Stimulated activated CD8-positive, alpha-beta memory T cell treated with anti-CD3 and anti-CD28 coated beads, Interleukin-12 subunit alpha, Interleukin-12 subunit beta, amount 100 ng/mL, for 4 hours (primary cell): Measurements from ENCODE around the gene WDR45.

Source experiments
- DNase-seq: peaks from one replicate; pipeline ENCODE4 v3.0.0-alpha.2; 2020; ENCODE audit warnings: low read depth

The WDR45 gene

DNA sequence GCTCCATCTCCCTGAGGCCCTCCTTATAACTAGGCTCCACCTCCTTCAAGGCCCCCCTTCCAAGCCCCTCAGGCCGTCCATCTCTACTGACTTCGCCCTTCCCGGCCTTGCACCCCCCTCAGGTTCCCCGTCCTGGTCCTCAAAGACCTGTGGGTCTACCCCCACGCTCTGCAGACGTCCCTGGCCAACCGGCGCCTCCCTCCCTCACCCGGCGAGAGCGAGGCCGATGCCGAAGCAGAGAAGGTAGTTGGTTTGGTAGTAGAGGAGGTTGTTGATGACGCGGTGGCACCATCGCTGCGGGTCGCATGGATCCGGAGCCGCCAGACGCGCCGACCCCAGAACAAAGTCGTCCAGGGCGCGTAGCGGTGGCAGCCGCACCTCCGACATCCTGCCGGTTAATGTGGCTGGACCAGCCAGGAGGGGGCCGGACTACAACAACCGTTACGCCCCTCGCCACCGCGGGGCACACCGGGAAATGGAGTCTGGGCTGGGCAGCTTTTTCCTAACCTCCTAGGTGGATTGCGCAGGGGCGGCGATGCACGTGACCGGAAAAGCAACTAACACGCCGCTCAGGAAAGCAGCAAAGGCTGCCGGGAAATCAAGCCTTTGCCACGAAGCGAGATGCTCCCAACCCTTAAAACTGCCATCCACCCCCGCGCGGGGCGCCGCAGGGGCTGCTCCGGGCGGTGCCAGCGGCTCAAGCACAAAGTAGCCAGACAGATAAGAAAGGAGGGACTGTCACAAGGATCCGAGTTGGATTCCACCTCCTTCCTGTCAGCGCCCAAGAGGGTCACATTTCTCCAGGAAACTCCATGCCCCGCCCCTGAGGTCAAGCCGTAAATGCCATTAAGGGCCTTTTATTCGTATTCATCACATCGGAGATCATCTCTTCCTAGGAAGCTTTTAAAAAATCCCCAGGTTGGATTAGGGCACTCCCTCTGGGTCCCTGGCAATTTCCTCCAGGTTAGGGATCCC, 5.8 kb downstream of the WDR45 start, which contains the start of gene PRAF2:
PRAF2 (minus strand) TSS at position 402 of the 975 bp plus-strand sequence; CDS start at position 387, 15 bp downstream.
- peak; percentile 77 for DNase-seq

DNA sequence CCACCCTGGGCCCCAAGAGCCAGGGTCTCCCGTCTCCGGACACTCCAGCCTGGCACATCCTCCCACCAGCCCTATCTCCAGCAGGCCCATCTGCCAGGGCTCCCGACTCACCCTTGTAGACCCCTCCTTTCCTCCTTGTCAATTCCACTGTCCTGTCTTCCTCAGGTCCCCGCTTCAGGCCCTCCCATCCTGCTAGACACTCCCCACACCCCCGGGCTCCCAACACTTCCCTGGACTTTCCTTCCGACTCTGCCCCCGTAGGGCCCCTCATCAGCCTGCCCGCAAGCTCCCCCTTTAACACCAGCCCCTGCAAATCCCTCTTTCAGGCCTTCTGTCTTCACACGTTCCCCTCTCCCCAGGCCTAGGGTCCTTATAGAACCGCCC, 7.0 kb downstream of the WDR45 start:
- no peak for DNase-seq

DNA sequence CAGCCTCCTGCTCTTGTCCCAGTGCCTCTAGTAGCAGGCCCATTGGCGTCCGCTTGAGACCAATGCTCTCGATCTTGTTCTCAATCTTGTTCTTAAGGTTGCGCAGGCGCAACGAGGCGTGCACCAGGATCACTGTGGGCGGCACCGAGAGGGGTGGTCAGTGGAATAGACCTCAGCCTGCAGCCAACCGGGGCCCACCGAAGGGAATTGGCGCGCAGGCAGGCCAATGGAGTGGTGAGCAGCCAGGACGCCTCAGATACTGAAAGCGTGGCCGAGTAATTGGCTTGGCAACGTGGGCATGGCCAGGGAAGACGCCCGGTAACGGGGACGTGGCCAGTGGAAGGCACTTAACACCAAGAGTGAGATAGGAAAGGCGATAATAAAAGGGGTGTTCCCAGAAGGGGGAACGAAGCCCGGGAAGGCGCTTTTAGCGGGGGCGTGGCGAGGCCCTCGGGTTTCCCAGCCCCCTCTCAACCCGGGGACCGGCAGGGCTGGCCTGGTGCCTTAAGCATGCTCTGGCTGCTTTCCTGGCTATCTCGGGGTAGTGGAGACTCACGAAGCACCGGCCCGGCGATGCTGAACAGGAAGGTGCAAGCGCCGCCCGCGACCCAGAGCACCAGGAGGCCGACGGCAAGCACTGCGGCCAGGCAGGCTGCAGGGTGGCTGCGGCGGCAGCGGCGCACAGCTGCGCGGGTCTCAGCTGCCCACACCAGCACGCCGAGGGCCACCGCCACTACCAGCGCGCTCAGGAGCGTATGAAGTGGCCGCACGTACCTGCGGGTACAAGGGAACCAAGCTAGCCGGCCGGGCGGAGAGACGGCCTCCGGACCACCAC, 7.6 kb downstream of the WDR45 start:
- no peak for DNase-seq

DNA sequence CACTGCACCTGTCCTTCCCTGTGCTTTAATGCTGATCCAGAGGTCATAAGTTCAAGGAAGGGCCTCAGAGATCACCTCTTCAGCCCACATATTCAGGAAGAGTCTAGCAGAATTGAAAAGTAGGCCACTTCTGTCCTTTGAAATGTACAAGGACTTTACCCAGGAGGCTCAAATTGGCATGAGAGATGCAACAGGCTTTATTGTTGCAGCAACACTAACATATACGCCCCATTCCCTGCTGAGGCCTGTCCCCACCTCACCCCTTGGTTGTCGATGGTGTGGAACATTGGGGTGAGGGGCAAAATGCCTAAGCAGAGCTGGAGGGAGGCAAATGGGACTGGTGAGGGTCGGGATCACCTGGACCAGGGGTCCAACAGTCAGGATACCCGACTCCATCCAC, 8.7 kb downstream of the WDR45 start:
- DNase-seq = no peak

DNA sequence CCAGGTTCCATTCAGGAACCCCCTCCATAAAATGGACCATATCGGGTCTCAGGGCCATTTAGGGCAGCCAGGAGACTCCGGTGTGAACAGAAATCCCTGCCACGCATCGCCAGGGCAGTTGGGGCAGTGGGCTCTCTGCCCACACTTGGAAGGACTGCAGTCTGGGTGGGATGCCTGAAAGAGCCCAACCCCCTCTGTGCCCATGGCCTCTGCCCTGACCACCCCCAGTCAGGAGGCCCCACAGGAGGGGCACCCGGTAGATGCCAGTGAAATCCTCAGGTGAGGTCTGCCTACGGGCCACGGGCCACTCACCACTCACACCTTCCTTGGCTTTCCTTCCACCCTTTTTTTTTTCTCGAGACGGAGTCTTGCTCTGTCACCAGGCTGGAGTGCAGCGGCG, 10.6 kb downstream of the WDR45 start:
- DNase-seq = no peak

DNA sequence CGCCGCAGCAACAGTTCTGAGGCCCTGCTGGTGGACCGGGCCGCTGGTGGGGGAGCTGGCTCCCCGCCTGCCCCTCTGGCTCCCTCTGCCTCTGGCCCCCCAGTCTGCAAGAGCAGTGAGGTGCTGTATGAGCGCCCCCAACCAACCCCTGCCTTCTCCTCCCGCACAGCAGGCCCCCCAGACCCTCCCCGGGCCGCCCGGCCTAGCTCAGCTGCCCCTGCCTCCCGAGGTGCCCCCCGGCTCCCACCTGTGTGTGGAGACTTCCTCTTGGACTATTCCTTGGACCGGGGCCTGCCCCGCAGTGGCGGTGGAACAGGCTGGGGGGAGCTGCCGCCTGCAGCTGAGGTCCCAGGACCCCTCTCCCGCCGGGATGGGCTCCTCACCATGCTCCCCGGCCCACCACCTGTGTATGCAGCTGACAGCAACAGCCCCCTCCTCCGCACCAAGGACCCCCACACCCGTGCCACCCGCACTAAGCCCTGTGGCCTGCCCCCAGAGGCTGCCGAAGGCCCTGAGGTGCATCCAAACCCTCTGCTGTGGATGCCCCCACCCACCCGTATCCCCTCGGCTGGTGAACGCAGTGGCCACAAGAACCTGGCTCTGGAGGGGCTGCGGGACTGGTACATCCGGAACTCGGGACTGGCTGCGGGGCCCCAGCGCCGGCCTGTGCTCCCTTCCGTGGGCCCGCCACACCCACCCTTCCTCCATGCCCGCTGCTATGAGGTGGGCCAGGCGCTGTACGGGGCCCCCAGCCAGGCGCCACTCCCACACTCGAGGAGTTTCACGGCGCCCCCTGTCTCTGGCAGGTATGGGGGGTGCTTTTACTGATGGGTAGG, 12.2 kb downstream of the WDR45 start:
- DNase-seq = no peak

DNA sequence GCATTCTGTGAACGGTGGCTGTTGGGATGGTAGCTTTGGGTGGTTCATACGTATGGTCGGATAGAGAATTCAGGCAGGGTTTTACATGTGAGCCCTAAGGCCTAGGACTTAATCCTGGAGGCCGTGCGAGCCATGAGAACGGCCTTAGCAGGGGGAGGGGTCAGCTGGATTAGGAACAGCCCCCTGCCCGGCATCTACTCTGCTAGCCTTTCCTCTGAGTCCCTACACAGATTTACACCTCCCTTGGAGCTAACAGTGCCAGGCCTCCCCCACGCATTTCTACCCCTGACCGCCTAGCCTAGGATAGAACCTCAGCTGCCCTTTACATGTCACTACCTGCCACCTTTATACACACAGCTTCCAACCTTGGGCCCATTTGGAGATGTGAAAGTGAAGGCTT, 13.0 kb downstream of the WDR45 start:
- no peak for DNase-seq

DNA sequence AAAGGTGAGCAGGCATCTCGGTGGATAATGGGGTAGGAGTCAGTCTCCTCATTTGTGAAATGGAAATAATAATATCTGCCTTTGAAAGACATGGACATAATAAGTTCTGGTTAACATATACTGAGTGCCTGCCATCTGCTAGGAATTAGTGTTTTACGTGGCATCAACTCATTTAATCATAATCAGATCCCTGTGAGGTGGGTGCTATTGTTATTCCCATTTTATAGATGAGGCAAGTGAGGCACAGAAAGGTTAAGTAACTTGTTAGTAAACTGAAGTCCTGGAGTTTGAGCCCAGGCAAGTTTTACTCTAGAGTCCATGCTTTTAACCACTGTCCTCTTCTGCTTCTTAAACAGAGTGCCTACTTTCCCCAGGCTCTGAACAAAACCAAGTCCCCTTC, 13.4 kb downstream of the WDR45 start:
- DNase-seq = no peak

DNA sequence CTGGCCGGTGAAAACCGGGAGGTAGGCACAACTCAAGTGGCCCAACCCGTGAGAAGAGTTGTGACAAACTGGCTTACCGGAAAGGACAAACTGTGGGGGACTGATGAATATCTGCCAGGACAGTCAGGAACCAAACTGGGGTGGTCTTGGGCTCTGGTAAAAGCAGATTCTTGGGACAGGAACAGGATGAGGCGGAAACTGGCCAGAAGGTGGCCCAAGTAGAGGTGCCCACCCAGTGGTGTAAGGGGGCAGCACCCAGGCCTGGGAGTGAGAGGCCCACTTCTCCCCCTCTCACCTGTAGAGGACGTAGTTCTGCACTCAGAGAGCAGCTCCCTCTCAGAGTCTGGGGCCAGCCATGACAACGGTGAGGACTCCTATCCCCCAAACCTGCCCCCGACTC, 15.0 kb downstream of the WDR45 start:
- no peak for DNase-seq

DNA sequence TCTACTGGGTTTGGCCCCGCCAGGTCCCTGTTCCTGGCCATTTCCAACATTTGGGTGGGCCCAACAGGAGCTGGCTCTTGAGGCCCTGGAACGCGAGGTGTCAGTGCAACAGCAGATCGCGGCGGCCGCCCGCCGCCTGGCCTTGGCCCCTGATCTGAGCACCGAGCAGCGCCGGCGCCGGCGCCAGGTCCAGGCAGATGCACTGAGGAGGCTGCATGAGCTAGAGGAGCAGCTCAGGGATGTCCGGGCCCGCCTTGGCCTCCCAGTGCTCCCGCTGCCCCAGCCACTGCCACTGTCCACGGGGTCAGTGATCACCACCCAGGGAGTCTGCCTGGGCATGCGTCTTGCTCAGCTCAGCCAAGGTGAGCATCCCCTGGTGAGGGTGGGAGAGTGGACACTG, 15.4 kb downstream of the WDR45 start:
- DNase-seq = no peak

DNA sequence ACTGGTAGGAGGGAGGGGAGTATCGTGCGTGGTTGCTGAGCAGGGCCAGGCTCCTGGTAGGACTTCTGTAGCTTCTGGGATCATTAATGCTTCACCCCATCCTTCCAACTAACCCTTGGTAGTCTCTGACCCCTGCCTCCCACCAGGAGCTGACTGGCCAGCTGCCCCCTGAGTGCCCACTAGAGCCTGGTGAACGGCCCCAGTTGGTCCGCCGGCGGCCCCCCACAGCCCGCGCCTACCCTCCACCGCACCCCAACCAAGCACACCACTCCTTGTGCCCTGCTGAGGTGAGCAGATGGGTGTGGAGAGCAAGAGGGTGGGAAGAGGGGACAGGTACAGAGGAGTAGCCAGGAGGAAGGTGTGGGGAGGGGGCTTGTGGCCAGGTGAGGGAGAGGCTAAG, 16.0 kb downstream of the WDR45 start:
- no peak for DNase-seq

DNA sequence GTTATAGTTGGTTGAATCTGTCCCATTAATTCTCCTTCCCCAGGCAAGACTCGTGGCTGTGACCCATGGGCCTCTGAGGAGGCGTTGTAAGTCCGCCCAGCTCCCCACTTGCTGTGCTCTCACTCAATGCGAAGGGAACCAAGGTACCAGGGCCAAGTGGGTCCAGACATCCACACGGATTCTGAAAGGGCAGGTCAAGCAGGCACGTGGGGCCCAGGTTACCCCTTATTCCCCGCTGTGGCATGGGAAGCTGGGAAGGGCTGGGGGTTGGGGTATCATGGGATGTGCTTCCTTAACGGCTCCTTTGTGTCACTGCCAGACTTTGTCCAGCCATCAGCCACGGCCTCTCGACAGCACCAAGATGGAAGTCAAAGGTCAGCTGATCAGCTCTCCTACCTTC, 17.8 kb downstream of the WDR45 start:
- no peak for DNase-seq

DNA sequence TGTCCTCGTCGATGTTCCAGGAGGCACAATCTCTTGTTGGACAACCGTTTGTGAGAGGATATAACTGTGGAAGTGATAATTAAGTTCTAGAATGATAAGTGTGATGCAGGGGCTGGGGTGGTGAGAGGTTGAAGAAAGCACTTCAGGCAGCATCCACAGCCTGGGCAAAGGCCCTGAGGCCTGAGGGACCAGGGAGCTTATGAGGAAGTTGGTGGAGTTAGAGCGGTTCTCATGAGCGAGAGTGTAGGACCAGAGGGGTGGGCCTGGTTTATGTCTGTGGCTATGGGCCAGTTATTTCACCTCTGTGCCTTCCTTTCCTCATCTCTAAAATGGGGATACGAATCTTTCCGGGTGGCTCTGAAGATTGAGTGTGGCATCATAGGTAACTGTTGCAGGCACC, 18.2 kb downstream of the WDR45 start:
- DNase-seq = no peak

DNA sequence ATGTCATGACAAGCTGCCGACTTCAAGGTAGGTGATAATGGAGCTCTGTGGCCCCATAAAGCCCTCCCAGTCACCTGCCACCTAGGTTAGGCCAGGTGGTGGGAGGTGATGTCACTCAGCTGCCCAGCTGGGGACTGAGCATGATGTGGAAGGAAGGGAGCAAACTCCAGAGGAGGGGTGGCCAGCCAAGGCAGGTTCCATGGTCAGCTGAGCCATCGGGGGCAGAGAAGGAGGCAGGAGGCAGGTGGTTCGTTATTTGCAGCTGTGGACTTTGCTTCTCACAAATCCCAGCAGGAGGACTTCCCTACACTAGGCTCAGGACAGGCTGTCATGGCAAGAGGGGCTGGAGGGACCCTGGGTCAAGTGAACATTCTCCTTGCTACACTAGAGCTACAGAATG, 18.8 kb downstream of the WDR45 start:
- no peak for DNase-seq

DNA sequence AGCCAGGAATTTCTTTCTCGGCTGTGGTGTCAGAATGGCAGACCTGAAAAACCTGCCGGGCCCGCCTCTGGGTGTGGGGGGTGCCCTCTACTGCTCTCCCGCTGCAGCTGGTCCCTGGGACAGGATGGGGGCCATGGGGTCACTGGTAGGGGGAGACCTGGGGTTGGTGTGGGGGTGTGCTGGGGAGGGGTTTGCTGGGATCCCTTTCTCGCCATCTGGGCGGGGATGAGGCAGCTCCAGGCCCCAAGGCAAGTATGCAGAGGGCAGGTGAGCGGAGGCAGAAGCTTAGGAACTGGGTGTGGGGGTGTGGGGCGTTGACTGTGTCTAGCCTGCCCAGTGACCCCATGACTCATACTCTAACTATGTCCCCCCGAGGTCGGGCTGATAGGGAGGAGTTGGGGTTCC, 20.0 kb downstream of the WDR45 start:
- no peak for DNase-seq

DNA sequence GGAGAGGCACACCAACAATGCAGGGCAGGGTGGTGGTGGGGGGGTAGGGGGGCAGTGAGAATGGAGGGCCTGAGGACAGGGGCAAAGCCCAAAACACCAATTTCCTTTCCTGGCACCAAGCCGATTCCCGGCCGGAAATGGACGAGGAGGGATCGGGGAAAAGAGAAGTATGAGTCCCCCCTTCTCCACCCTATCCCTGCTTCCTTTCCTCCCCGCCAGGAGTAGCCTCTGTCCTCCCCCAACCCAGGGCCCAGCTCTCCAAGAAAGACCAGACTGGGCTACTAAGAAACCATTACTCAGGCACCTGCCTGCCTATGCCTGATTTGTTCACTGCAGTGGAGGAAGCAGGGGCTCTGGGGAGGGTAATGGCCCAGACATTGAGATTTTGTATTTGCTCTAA, 20.5 kb downstream of the WDR45 start:
- no peak for DNase-seq

DNA sequence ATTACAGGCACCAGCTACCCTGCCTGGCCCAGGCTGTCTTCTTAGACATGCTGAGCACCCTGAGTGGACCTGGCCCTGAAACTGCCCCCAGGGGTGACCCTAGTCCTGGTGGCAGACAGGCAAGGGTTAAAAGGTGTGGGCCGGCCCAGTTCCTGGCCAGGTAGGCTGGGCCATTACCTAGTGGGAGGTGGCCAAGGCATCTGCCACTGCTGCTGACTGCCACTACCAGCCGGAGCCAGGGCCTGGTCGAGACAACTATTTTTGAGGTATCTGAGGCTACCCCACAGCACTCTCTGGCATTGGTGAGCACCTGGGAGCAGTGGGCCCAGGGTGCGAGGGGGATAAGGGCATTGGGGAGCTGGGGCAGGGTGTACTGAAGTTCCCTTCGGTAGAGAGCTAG, 20.9 kb downstream of the WDR45 start, which contains the start of gene CCDC120:
CCDC120 (plus strand) TSS at position 206 of the 400 bp plus-strand sequence. CDS start 3,043 bp downstream, outside the sequence.
- DNase-seq = no peak

DNA sequence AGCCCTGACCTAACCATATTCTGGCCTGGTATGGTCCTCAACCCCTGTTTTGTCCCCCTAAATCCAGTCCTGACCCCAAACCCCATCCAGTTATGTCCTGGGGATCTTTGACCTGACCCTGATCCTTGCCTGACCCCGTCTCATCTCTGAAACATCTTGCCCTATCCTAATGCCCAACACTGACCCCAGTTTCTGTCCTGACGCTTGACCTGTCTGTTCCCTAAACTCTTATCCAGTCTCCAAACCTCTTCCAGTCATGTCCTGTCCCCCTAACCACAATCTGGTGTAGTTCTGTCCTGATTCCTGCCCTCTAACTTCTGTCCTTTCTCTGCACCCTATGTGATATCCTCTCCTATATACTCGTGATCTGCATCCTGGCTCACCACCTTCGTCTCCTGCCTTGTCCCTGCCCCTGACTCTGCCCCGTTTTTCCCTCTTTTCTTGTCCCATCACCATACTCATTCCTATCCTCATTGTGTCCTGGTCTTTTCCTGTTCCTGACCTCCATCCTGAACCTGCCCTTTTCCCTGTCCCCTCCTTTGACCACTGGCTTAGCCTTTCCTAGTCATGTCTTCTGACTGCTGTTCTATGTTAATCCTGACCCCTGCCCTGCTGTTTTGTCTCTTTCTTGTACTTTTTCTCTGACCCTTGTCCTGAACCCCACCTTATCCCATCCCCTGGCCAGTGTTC, 25.5 kb downstream of the WDR45 start:
- no peak for DNase-seq

DNA sequence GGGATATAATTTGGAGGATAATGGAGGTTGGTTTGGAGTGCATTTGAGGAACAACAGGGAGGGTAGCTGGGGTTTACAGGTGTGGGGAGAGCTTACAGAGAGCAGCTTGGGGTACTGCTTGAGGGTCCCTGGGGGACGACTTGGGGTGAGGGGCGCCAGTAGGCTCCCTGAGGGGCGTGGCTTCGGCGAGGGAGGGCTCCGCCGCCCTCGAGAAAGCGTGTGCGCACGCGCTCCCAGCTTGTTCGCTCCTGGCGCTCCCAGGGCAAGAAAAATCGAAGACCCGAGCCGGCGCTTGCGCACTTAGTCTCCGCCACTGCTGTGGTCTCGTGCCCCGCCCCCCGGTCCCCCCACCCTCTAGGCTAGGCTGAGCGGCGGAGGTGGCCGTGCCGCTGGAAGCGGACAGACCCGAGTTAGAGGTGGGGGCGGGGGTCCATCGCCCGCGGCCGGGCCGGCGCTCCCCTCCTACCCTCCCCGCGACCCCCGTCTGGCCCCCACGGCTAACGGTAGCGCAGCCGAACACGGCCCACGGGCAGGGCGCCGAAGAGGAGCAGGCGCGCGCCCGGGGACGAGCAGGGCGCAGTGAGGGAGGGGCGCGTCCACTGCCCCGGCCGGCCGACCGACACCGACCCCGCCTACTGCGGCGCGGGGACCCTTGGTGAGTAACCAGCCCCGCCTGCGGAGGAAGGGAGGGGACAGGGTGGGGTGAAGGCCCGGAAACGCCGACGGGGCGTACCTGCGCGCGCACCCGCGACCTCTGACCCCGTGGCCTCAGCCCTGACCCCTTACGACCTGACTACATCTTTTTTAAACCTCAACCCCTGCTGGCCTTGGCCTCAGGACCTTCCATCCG, 26.2 kb downstream of the WDR45 start:
- peak; percentile 38 for DNase-seq

DNA sequence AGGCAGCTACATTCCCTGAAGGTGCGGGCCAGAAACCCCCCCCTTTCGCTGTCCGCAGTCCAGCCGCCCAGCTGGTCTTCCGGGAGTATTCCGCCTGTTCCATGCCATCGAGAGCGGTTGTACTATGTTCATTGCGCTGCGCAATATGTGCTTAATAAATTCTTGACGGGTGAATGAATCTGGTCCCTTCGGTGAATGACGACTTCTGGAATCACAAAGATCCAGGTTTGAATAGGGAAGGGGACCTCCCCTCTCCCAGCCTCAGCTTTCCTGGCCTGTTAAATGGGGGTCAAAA, 35.8 kb downstream of the WDR45 start:
- no peak for DNase-seq
